CD4-positive, alpha-beta T cell treated with Interferon alpha-2 for 1 hour (primary cell): Measurements from ENCODE around the gene RASGRP3.

ENCODE experiments used
- DNase-seq, 2 donors: peaks; one replicate each; pipeline ENCODE4 v3.0.0-alpha.2; 2020 to 2022

Gene RASGRP3

GRCh38 chr2:33494877-33495641, 18.6 kb downstream of the RASGRP3 start:
- DNase-seq = no peak

GRCh38 chr2:33495683-33496082, 19.2 kb downstream of the RASGRP3 start:
- DNase-seq = no peak

GRCh38 chr2:33496150-33496549, 19.7 kb downstream of the RASGRP3 start:
- no peak for DNase-seq

- DNase-seq = no peak
Measured at GRCh38 chr2:33496726-33497125, 20.3 kb downstream of the RASGRP3 start.

- DNase-seq = peak in 1 of 2 donors; percentile 58
Measured at GRCh38 chr2:33497221-33497650, 20.8 kb downstream of the RASGRP3 start.

GRCh38 chr2:33498291-33498956, 22.0 kb downstream of the RASGRP3 start:
- no peak for DNase-seq

- DNase-seq = no peak
Measured at GRCh38 chr2:33500177-33500576, 23.7 kb downstream of the RASGRP3 start.

- no peak for DNase-seq
Measured at GRCh38 chr2:33502025-33502424, 25.6 kb downstream of the RASGRP3 start.

- DNase-seq = no peak
Measured at GRCh38 chr2:33503002-33503401, 26.6 kb downstream of the RASGRP3 start.

GRCh38 chr2:33505966-33506365, 29.5 kb downstream of the RASGRP3 start:
- no peak for DNase-seq

- no peak for DNase-seq
Measured at GRCh38 chr2:33509908-33510585, 33.6 kb downstream of the RASGRP3 start.

GRCh38 chr2:33510586-33510968, 34.1 kb downstream of the RASGRP3 start:
- DNase-seq = no peak

GRCh38 chr2:33511141-33511540, 34.7 kb downstream of the RASGRP3 start:
- DNase-seq = no peak

- DNase-seq = no peak
Measured at GRCh38 chr2:33512112-33512511, 35.7 kb downstream of the RASGRP3 start.

GRCh38 chr2:33513480-33513879, 37.0 kb downstream of the RASGRP3 start:
- no peak for DNase-seq

GRCh38 chr2:33516456-33516995, 40.1 kb downstream of the RASGRP3 start:
- DNase-seq = no peak

- no peak for DNase-seq
Measured at GRCh38 chr2:33518200-33518599, 41.8 kb downstream of the RASGRP3 start.

GRCh38 chr2:33518929-33519328, 42.5 kb downstream of the RASGRP3 start:
- DNase-seq = no peak

GRCh38 chr2:33521791-33522281, 45.4 kb downstream of the RASGRP3 start:
- no peak for DNase-seq

- DNase-seq = no peak
Measured at GRCh38 chr2:33522576-33522975, 46.1 kb downstream of the RASGRP3 start.

GRCh38 chr2:33525666-33526065, 49.2 kb downstream of the RASGRP3 start:
- no peak for DNase-seq

GRCh38 chr2:33526132-33526531, 49.7 kb downstream of the RASGRP3 start:
- no peak for DNase-seq

GRCh38 chr2:33526921-33527320, 50.5 kb downstream of the RASGRP3 start:
- no peak for DNase-seq
